IMR-90 (cell line): Measurements from ENCODE around the gene EXOC4. TPM values are rescaled to one million over a fixed set of nuclear protein-coding genes. Genes with fewer than 3 reads are reported as not detected.
"Not testable (repeated sequence)": the region's sequence is repeated elsewhere in the genome, so short reads cannot be mapped to it uniquely, and the experiment has no call there.

Experiments used
- ATAC-seq: fragments of 200-7000 bp; cut with Tn5 transposase; 2 replicates; pipeline ENCODE4 v1.9.1; 2020; ENCODE audit warnings: low read depth, mild to moderate bottlenecking, moderate library complexity
- BruUV-seq: library from RNA; stranded (reverse); fragments of 400-500 nt; replicated peaks from 2 replicates; lab custom pipeline; 2021; lab: Mats Ljungman, UMichigan
- CTCF ChIA-PET: fragments of 300-600 bp; formaldehyde crosslinking; extraction: SDS; loops from one replicate; lab custom pipeline; 2021; ENCODE audit warnings: antibody characterized with exemption; lab: Yijun Ruan, JAX
- POLR2A ChIA-PET: fragments of 300-600 bp; sonication (Branson Sonifier 250); formaldehyde crosslinking; loops from one replicate; lab custom pipeline; 2022; ENCODE audit warnings: antibody characterized with exemption; ENCODE audit not compliant: unreplicated experiment; lab: Charles Lee
- DNase-seq: peaks from one replicate; pipeline ENCODE4 v3.0.0; 2013
- H2AFZ ChIP-seq: replicated peaks from 2 replicates; pipeline ENCODE3; 2013; ENCODE audit warnings: low read length, mild to moderate bottlenecking; ENCODE audit not compliant: poor library complexity
- H2AK5ac ChIP-seq: 2 replicates; pipeline ENCODE4 v1.6.1; 2013; ENCODE audit warnings: low read depth, low read length, inconsistent platforms
- H2AK9ac ChIP-seq: replicated peaks from 2 replicates; pipeline ENCODE3; 2013; ENCODE audit warnings: mild to moderate bottlenecking, low read depth, low read length, moderate library complexity; ENCODE audit not compliant: poor library complexity
- H2BK120ac ChIP-seq: 2 replicates; pipeline ENCODE4 v1.6.1; 2013; ENCODE audit warnings: low read depth, low read length, inconsistent platforms
- H2BK15ac ChIP-seq: 3 replicates; pipeline ENCODE4 v1.6.1; 2013; ENCODE audit warnings: low read depth, low read length, inconsistent platforms
- H2BK20ac ChIP-seq: 2 replicates; pipeline ENCODE4 v1.6.1; 2013; ENCODE audit warnings: low read depth, mild to moderate bottlenecking, inconsistent platforms, low read length, moderate library complexity
- H2BK5ac ChIP-seq: 2 replicates; pipeline ENCODE4 v1.6.1; 2013; ENCODE audit warnings: mild to moderate bottlenecking, low read depth, low read length, inconsistent platforms; ENCODE audit not compliant: poor library complexity, severe bottlenecking
- H3K14ac ChIP-seq: replicated peaks from 2 replicates; pipeline ENCODE4 v1.6.1; 2013; ENCODE audit warnings: low read depth, low read length, inconsistent platforms
- H3K18ac ChIP-seq: 2 replicates; pipeline ENCODE4 v1.6.1; 2013; ENCODE audit warnings: low read depth, low read length, control low read depth
- H3K23ac ChIP-seq: 2 replicates; pipeline ENCODE4 v1.6.1; 2013; ENCODE audit warnings: low read depth, low read length, inconsistent platforms
- H3K27ac ChIP-seq: 2 replicates; pipeline ENCODE4 v1.5.1; 2013; ENCODE audit warnings: mild to moderate bottlenecking, control low read depth, low read length; ENCODE audit not compliant: insufficient read depth
- H3K27me3 ChIP-seq: 2 replicates; pipeline ENCODE4 v1.6.1; 2013; ENCODE audit warnings: low read length; ENCODE audit not compliant: control insufficient read depth, insufficient read depth
- H3K36me3 ChIP-seq: 2 replicates; pipeline ENCODE4 v1.6.1; 2013; ENCODE audit warnings: low read length, mixed read lengths; ENCODE audit not compliant: control insufficient read depth, insufficient read depth
- H3K4ac ChIP-seq: 2 replicates; pipeline ENCODE4 v1.6.1; 2013; ENCODE audit warnings: low read depth, low read length, inconsistent platforms
- H3K4me1 ChIP-seq: 2 replicates; pipeline ENCODE4 v1.6.1; 2013; ENCODE audit warnings: low read length, mixed read lengths; ENCODE audit not compliant: control insufficient read depth, insufficient read depth
- H3K4me2 ChIP-seq: 2 replicates; pipeline ENCODE4 v1.6.1; 2013; ENCODE audit warnings: low read depth, mild to moderate bottlenecking, control low read depth, low read length, moderate library complexity
- H3K4me3 ChIP-seq: 2 replicates; pipeline ENCODE4 v1.5.1; 2013; ENCODE audit warnings: low read depth, mild to moderate bottlenecking, control low read depth, low read length, moderate library complexity; ENCODE audit not compliant: insufficient read depth
- H3K56ac ChIP-seq: 2 replicates; pipeline ENCODE4 v1.6.1; 2013; ENCODE audit warnings: low read length, inconsistent platforms; ENCODE audit not compliant: insufficient read depth; ENCODE audit errors: extremely low read depth
- H3K79me1 ChIP-seq, 2 experiments: 2 replicates each; pipeline ENCODE4 v1.6.1; 2013; ENCODE audit warnings: low read length in 2 of 2, inconsistent platforms in 1 of 2, low read depth in 1 of 2
- H3K9ac ChIP-seq: 2 replicates; pipeline ENCODE4 v1.6.1; 2013; ENCODE audit warnings: low read depth, low read length, control low read depth
- H3K9me1 ChIP-seq: 2 replicates; pipeline ENCODE4 v1.6.1; 2013; ENCODE audit warnings: low read length, inconsistent platforms; ENCODE audit not compliant: insufficient read depth
- H3K9me3 ChIP-seq: 2 replicates; pipeline ENCODE4 v1.6.1; 2013; ENCODE audit warnings: low read length; ENCODE audit not compliant: control insufficient read depth, insufficient read depth
- H4K20me1 ChIP-seq: 2 replicates; pipeline ENCODE4 v1.6.1; 2013; ENCODE audit warnings: low read length, inconsistent platforms; ENCODE audit not compliant: insufficient read depth
- H4K5ac ChIP-seq: 2 replicates; pipeline ENCODE4 v1.6.1; 2013; ENCODE audit warnings: mild to moderate bottlenecking, low read depth, low read length, control low read depth
- H4K8ac ChIP-seq, 2 experiments: 2 replicates each; pipeline ENCODE4 v1.6.1; 2013; ENCODE audit warnings: low read depth in 2 of 2, low read length in 2 of 2, control low read depth in 1 of 2, inconsistent platforms in 1 of 2
- H4K91ac ChIP-seq: 2 replicates; pipeline ENCODE4 v1.6.1; 2013; ENCODE audit warnings: low read depth, low read length, inconsistent platforms; ENCODE audit not compliant: insufficient read depth
- WGBS, 2 experiments: methylation state at CpG; one replicate each; pipeline versions ENCODE4 v1.1.5 to v1.1.7; 2013; ENCODE audit warnings: missing lambda C conversion rate in 2 of 2; ENCODE audit not compliant: insufficient read length in 1 of 2; ENCODE audit errors: extremely low coverage in 2 of 2; 5-methylcytosine and 5-hydroxymethylcytosine counted together
- dilution Hi-C: fragments of 300-500 bp; cut with HindIII; formaldehyde crosslinking; loops from one replicate; pipeline ENCODE4 v1.14.3; 2018; ENCODE audit warnings: low sequenced_read_pairs; ENCODE audit not compliant: unreplicated experiment
- in situ Hi-C: fragments of 300-500 bp; cut with MboI; formaldehyde crosslinking; loops from 3 replicates; pipeline ENCODE4 v1.14.3; 2019; ENCODE audit warnings: low sequenced_read_pairs, inconsistent platforms, mixed read lengths
- intact Hi-C: fragments of 100-400 bp; cut with micrococcal nuclease; formaldehyde crosslinking; loops from 2 replicates; pipeline ENCODE4 v1.10.0; 2022
- polyA plus RNA-seq, 3 experiments: library from polyadenylated mRNA; depleted of rRNA; stranded (reverse); fragments of >200 nt; gene quantifications; 2 replicates each; pipeline ENCODE4 v1.2.3, GENCODE V29; 2012; ENCODE audit warnings: low replicate concordance in 1 of 3
- total RNA-seq: library from RNA; depleted of rRNA; stranded (reverse); fragments of >200 nt; gene quantifications from 2 replicates; pipeline ENCODE4 v1.2.3, GENCODE V29; 2012

EXOC4 gene
- total and polyA plus RNA-seq, 2 of the 4 experiments (the other 2 are of a cell fraction) = 25.4 to 94.6 TPM

GRCh38 chr7:133906553-133906952 lies 653.7 kb downstream of the EXOC4 start:
- H2AFZ ChIP-seq, DNase-seq, H4K8ac ChIP-seq, H2AK5ac ChIP-seq, H2BK20ac ChIP-seq, H4K5ac ChIP-seq, H3K14ac ChIP-seq, in situ Hi-C loops, H2BK15ac ChIP-seq, H2AK9ac ChIP-seq, BruUV-seq, H3K56ac ChIP-seq, H3K4me3 ChIP-seq, H3K4me2 ChIP-seq, H3K79me1 ChIP-seq, H3K9ac ChIP-seq, H3K4ac ChIP-seq, H3K18ac ChIP-seq, H3K36me3 ChIP-seq, H4K91ac ChIP-seq, H2BK5ac ChIP-seq, H2BK120ac ChIP-seq, H3K4me1 ChIP-seq, ATAC-seq, H4K20me1 ChIP-seq, H3K27me3 ChIP-seq, H3K9me3 ChIP-seq, H3K27ac ChIP-seq, intact Hi-C loops, POLR2A ChIA-PET, H3K23ac ChIP-seq, H3K9me1 ChIP-seq, dilution Hi-C loops: not testable (repeated sequence)
- CTCF ChIA-PET = interaction anchor here (0.7 kb wide), 1 partner anchor 10 kb away, joined by 3 read pairs; no protein-coding TSS in a partner anchor
- 90% methylated on average over 11 of the region's 18 CpGs; no CpG with 5 or more reads in 1 of the 2 experiments for WGBS, 2 experiments
